Activated CD8-positive, alpha-beta memory T cell treated with anti-CD3 and anti-CD28 coated beads, Interleukin-2, amount 50 U/mL, for 24 hours (primary cell): ENCODE results near the gene FAM53B.
"Not testable (repeated sequence)": the region's sequence is repeated elsewhere in the genome, so short reads cannot be mapped to it uniquely, and the experiment has no call there.

ENCODE experiments used
- DNase-seq: peaks from one replicate; pipeline ENCODE4 v3.0.0-alpha.2; 2020; ENCODE audit errors: extremely low read depth

FAM53B gene

GRCh38 chr10:124744102-124745050 is at the start of gene FAM53B:
Gene FAM53B, minus strand, starts transcription at chr10:124744378. Its CDS starts 37,665 bp downstream, at chr10:124706713.
- no peak for DNase-seq

GRCh38 chr10:124792998-124793352 is 48.8 kb upstream of the FAM53B start:
- DNase-seq, result no peak

- DNase-seq, result peak; percentile 46
These were observed 47.6 kb upstream of the FAM53B start, which contains the start of gene EEF1AKMT2 for GRCh38 chr10:124791547-124792348. Gene EEF1AKMT2, minus strand, starts transcription at chr10:124791887. Its CDS starts 54 bp downstream, at chr10:124791833.

GRCh38 chr10:124782900-124783299 is 38.7 kb upstream of the FAM53B start:
- DNase-seq, result not testable (repeated sequence)

- DNase-seq, result no peak
These were observed 24.6 kb upstream of the FAM53B start for GRCh38 chr10:124768791-124769190.

- no peak for DNase-seq
These were observed 21.1 kb upstream of the FAM53B start for GRCh38 chr10:124765256-124765655.

GRCh38 chr10:124763267-124763666 is 19.1 kb upstream of the FAM53B start:
- DNase-seq, result no peak

GRCh38 chr10:124762281-124762680 is 18.1 kb upstream of the FAM53B start:
- DNase-seq, result no peak

- no peak for DNase-seq
These were observed 12.2 kb upstream of the FAM53B start for GRCh38 chr10:124756156-124756903.

- no peak for DNase-seq
These were observed 11.4 kb upstream of the FAM53B start for GRCh38 chr10:124755581-124755980.

GRCh38 chr10:124754227-124754626 is 10.0 kb upstream of the FAM53B start:
- DNase-seq, result no peak

- DNase-seq, result no peak
These were observed 4.9 kb upstream of the FAM53B start for GRCh38 chr10:124748953-124749645.

GRCh38 chr10:124748166-124748565 is 4.0 kb upstream of the FAM53B start:
- DNase-seq, result no peak

GRCh38 chr10:124747745-124748144 is 3.6 kb upstream of the FAM53B start:
- DNase-seq, result no peak

GRCh38 chr10:124746992-124747391 is 2.8 kb upstream of the FAM53B start:
- DNase-seq, result no peak

GRCh38 chr10:124746447-124746846 is 2.3 kb upstream of the FAM53B start:
- DNase-seq, result not testable (repeated sequence)

GRCh38 chr10:124745673-124746072 is 1.5 kb upstream of the FAM53B start:
- no peak for DNase-seq

GRCh38 chr10:124745252-124745651 is 1.1 kb upstream of the FAM53B start:
- DNase-seq, result no peak

GRCh38 chr10:124743191-124744101 is 732 bp downstream of the FAM53B start:
- no peak for DNase-seq
